ENCODE data around the gene MRM2. TPM values are rescaled to one million over a fixed set of nuclear protein-coding genes. Genes with fewer than 3 reads are reported as not detected.
A peak's percentile ranks its signal among the peaks of the same experiment; 100 is the strongest.

The MRM2 gene
- total RNA-seq, 1 experiment from 2014 or later: 48.0 TPM

GRCh38 chr7:2222516-2222915 lies 19.5 kb downstream of the MRM2 start:
- no peak for DNase-seq (ENCODE audit: low read depth)

GRCh38 chr7:2220954-2221353 lies 21.1 kb downstream of the MRM2 start:
- no peak for DNase-seq (ENCODE audit: low read depth)

DNA sequence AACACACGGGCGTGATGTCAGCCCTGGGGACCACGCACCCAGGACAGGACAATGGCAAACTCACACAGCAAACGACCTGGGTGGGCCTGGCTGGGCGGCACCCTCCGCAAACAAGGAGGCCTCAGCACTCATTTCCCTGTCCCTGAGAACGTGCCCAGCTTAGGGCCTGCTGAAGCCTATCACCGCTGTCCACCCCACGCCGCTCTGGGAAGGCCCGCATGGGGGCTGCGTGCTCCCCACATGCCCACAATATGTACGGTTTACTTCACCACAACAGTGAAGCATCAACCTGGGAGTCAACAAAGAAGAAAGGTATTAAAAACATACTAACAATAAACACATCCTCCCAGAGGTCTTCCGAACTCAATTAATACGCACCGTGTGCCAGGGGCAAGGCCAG lies 21.5 kb downstream of the MRM2 start:
- DNase-seq (ENCODE audit: low read depth): no peak

GRCh38 chr7:2220030-2220429 lies 22.0 kb downstream of the MRM2 start:
- DNase-seq (ENCODE audit: low read depth): no peak

GRCh38 chr7:2219606-2220005 lies 22.4 kb downstream of the MRM2 start:
- DNase-seq (ENCODE audit: low read depth): no peak

- DNase-seq (ENCODE audit: low read depth): no peak
These were observed 22.9 kb downstream of the MRM2 start for GRCh38 chr7:2219136-2219535.

- DNase-seq (ENCODE audit: low read depth): no peak
These were observed 23.6 kb downstream of the MRM2 start for GRCh38 chr7:2218444-2218785.

GRCh38 chr7:2217716-2218443 lies 24.1 kb downstream of the MRM2 start:
- DNase-seq (ENCODE audit: low read depth): no peak

DNA sequence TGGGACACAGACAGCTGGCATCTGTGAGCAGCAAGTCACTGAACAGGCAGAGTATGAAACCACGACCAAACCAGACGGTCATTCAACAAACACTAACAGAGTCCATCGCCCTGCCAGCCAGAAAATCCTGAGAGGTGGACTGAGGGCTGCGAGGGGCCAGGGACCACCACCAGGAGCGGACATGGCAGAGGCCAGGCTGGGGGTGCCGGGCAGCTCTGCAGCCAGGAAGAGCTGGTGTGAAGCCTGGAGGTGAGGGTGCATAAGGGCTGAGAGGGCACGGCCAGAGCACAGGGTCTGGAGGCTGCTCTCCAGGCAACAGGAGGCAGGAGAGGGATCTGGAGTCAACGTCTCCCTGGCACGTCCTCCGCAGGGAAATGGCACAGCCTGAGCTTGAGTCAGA lies 24.8 kb downstream of the MRM2 start:
- no peak for DNase-seq (ENCODE audit: low read depth)

DNA sequence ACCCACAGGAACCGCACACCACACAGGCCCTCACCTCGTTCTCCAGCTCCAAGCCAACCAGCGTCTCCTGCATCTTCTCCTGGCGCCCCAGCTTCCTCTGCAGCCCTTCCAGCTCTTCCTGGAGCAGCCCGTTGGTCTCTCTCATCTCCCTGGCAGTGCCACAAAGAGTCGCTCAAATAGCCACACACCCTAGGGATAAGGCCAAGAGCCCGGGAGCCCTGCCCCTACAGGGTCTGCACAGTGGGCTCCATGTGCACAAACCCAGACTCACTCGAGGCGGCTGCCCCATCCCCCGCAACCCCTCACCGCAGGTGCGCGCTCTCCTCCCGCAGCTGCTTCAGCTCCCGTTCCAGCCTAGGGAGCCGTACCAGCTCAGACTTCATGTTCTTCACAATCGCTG lies 26.2 kb downstream of the MRM2 start:
- no peak for DNase-seq (ENCODE audit: low read depth)

GRCh38 chr7:2214636-2215035 lies 27.4 kb downstream of the MRM2 start:
- peak; percentile 21 for DNase-seq (ENCODE audit: low read depth)

- no peak for DNase-seq (ENCODE audit: low read depth)
These were observed 28.3 kb downstream of the MRM2 start for GRCh38 chr7:2213551-2214215.

- no peak for DNase-seq (ENCODE audit: low read depth)
These were observed 29.1 kb downstream of the MRM2 start for GRCh38 chr7:2212906-2213305.

- no peak for DNase-seq (ENCODE audit: low read depth)
These were observed 30.1 kb downstream of the MRM2 start for GRCh38 chr7:2211926-2212325.

DNA sequence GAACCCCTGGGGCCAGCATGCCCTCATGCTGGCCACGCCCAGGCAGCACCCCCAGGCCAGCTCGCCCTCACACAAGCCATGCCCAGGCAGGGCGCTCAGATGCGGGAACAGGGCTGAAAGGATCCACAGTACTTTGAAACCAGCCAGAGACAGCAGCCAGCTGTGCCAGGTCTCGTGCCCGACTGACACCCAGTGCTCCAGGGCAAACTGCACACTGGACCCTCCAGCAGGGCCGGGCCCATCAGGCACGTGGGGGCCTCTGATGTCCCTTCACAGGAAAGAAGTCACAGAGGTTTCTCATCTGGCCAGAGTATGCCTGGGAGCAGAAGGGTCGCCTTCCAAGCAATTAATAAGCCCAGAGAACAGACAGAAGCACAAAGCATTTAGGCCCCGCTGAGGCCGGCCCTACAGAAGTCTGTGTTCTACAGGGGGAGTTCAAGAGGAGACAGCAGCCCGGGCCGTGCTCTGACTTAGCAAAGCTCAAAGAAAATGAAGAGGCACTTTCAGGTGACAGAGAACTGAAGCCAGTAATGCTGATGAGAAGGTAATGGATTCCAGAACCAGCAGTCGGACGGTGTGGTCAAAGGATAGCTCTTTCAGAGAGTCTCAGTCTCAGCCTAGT lies 30.6 kb downstream of the MRM2 start:
- DNase-seq (ENCODE audit: low read depth): no peak

DNA sequence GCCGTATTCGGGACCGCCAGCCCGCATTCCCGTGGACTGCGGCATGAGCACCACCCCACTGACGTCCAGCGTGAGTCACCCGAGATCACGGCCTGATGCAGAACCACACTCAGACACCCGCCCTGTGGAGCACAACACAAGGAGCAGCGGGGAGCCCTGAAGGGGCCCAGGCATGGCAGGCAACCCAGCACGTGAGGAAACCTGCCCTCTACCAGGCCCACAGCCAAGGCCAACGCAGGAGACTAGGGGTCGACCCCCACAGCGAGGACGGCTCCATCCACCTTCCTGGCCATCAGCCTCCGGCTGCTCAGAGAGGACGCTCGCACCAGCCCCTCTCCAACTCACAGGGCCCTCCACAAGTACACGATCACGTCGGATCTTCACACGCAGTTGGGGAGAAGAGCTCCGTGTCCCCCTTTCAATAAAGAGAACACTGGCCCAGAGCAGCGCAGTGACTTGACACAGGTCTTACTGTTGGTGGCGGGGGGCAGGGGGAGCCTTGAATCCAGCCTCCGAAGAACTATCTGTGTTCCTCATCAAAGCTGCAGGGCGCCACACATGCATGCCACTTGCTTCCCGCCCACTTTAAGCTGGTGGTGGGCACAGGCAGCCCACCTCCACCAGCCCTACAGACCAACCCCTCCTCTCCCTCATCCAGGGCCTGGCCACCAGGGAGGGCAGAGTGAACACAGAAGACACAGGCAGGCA lies 31.3 kb downstream of the MRM2 start:
- DNase-seq (ENCODE audit: low read depth): no peak

DNA sequence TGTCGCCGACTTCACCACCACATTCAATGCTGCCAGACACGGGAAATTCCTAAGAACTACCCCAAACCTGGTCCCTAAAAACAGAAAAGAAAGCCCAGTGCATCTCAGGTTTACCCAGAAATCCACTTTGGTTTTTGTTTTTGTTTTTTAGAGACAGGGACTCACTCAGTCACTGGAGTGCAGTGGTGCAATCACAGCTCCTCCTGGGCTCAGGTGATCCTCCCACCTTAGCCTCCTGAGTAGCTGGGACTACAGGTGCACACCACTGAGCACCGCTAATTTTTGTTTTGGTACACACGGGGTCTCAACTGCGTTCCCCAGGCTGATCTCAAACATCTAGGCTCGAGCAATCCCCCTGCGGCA lies 32.1 kb downstream of the MRM2 start:
- no peak for DNase-seq (ENCODE audit: low read depth)

- DNase-seq (ENCODE audit: low read depth): peak; percentile 27
These were observed 32.7 kb downstream of the MRM2 start for GRCh38 chr7:2209146-2209960.

DNA sequence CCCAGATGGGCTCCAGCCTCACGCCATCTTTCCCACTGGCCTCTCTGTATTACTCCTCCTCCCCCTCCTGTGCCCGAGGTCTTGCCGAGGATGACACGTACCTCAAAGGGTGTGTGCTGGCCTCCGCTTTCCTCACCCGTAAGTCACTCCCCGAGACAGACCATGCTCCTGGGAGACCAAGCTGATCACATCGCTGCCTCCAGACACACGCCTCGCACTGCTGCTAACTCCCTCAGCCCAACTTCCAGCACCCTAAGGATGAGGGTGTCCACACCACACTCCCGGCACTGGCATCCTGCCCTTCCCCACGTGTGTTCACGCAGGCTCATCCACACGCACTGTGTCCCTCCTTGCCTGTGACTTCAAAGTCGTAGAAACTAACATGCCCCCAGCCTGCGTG lies 33.3 kb downstream of the MRM2 start:
- DNase-seq (ENCODE audit: low read depth): no peak

GRCh38 chr7:2205036-2205780 lies 36.8 kb downstream of the MRM2 start:
- no peak for DNase-seq (ENCODE audit: low read depth)

DNA sequence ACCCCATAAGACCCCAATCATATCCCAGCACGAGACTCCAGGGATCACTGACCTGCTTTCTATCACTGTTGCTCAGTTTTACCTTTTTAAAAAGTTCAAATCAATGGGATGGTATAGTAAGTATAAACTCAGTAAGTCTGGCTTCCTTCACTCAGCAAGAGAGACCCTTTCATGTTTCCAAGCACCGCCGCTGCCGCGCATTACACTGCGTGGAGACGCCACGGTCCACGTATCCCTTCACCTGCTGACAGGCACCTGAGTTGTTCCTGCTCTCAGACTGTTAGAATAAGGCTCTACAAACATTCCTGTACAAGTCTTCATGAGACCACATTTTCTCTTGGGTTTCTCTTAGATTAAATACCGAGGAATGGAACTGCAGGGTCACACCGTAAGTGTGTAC lies 37.6 kb downstream of the MRM2 start:
- no peak for DNase-seq (ENCODE audit: low read depth)
